C4-2B (cell line): ENCODE measurements around the gene FAM53B.

ENCODE experiments used
- CTCF ChIP-seq: fragments of 450-650 bp; conservative IDR thresholded peaks from 2 replicates; pipeline ENCODE4 v1.5.1; 2017; ENCODE audit warnings: mild to moderate bottlenecking
- ZFX ChIP-seq: fragments of 450-650 bp; IDR thresholded peaks from 2 replicates; pipeline ENCODE4 v1.6.1; 2017

GRCh38 chr10:124598773-124599587, 145.2 kb downstream of the FAM53B start:
- TF ChIP-seq CTCF (no peak), ZFX (no peak)
